Measurements from ENCODE around the gene GCDH.
"Not testable (repeated sequence)": the region's sequence is repeated elsewhere in the genome, so short reads cannot be mapped to it uniquely, and the experiment has no call there.

The GCDH gene

GRCh38 chr19:12872255-12872654 is 18.7 kb upstream of the GCDH start:
- H3K4me3 ChIP-seq (ENCODE audit: low read depth, low read length): no peak overlapping the region

- H3K4me3 ChIP-seq (ENCODE audit: low read depth, low read length): no peak overlapping the region
Measured at GRCh38 chr19:12872941-12873890, 17.7 kb upstream of the GCDH start.

- H3K4me3 ChIP-seq (ENCODE audit: low read depth, low read length): no peak overlapping the region
Measured at GRCh38 chr19:12873891-12874745, 16.8 kb upstream of the GCDH start.

- H3K4me3 ChIP-seq (ENCODE audit: low read depth, low read length): no peak overlapping the region
Measured at GRCh38 chr19:12875086-12875485, 15.9 kb upstream of the GCDH start.

- peak overlapping the region; percentile 73 for H3K4me3 ChIP-seq (ENCODE audit: low read depth, low read length)
Measured at GRCh38 chr19:12880551-12881171, 10.3 kb upstream of the GCDH start.

- peak within 1 kb of the TSS; percentile 73 for H3K4me3 ChIP-seq (ENCODE audit: low read depth, low read length)
Measured at GRCh38 chr19:12881172-12881808, 9.7 kb upstream of the GCDH start, which contains the start of gene DNASE2. Gene DNASE2, minus strand, starts transcription at chr19:12881449. Its CDS starts 74 bp downstream, at chr19:12881375.

GRCh38 chr19:12882589-12882988 is 8.4 kb upstream of the GCDH start:
- no peak overlapping the region for H3K4me3 ChIP-seq (ENCODE audit: low read depth, low read length)

- no peak overlapping the region for H3K4me3 ChIP-seq (ENCODE audit: low read depth, low read length)
Measured at GRCh38 chr19:12884202-12884601, 6.8 kb upstream of the GCDH start.

GRCh38 chr19:12884627-12884925 is 6.4 kb upstream of the GCDH start:
- peak overlapping the region; percentile 6 for H3K4me3 ChIP-seq (ENCODE audit: low read depth, low read length)

- peak overlapping the region; percentile 60 for H3K4me3 ChIP-seq (ENCODE audit: low read depth, low read length)
Measured at GRCh38 chr19:12884926-12885748, 5.8 kb upstream of the GCDH start.

GRCh38 chr19:12885749-12886650 is 5.0 kb upstream of the GCDH start:
- peak overlapping the region; percentile 60 for H3K4me3 ChIP-seq (ENCODE audit: low read depth, low read length)

GRCh38 chr19:12886651-12886968 is 4.3 kb upstream of the GCDH start:
- no peak overlapping the region for H3K4me3 ChIP-seq (ENCODE audit: low read depth, low read length)

- H3K4me3 ChIP-seq (ENCODE audit: low read depth, low read length): peak within 1 kb of the TSS; percentile 60
Measured at GRCh38 chr19:12886969-12887747, 3.8 kb upstream of the GCDH start, which contains the start of gene KLF1. Gene KLF1, minus strand, starts transcription at chr19:12887201. Its CDS starts 61 bp downstream, at chr19:12887140.

- no peak overlapping the region for H3K4me3 ChIP-seq (ENCODE audit: low read depth, low read length)
Measured at GRCh38 chr19:12888006-12888603, 2.9 kb upstream of the GCDH start.

GRCh38 chr19:12890299-12890786 is 617 bp upstream of the GCDH start:
- not testable (repeated sequence) for H3K4me3 ChIP-seq (ENCODE audit: low read depth, low read length)

- peak overlapping the region; percentile 96 for H3K4me3 ChIP-seq (ENCODE audit: low read depth, low read length)
Measured at GRCh38 chr19:12891553-12892021, 627 bp downstream of the GCDH start.

- no peak overlapping the region for H3K4me3 ChIP-seq (ENCODE audit: low read depth, low read length)
Measured at GRCh38 chr19:12893582-12893981, 2.6 kb downstream of the GCDH start.

GRCh38 chr19:12896460-12896859 is 5.5 kb downstream of the GCDH start:
- H3K4me3 ChIP-seq (ENCODE audit: low read depth, low read length): no peak overlapping the region

Data from iPS-11a (cell line).